NCI-H460 (cell line): ENCODE measurements around the gene ANGEL2. TPM values are rescaled to one million over a fixed set of nuclear protein-coding genes. Genes with fewer than 3 reads are reported as not detected.
"Not testable (repeated sequence)": the region's sequence is repeated elsewhere in the genome, so short reads cannot be mapped to it uniquely, and the experiment has no call there.

ENCODE experiments used
- DNase-seq: peaks from one replicate; pipeline ENCODE4 v3.0.0-alpha.2; 2016; ENCODE audit warnings: low read depth; ENCODE audit errors: extremely low read depth
- total RNA-seq: library from RNA; depleted of rRNA; stranded (reverse); fragments of >200 nt; shearing (Covaris generic); gene quantifications from 2 replicates; pipeline ENCODE4 v1.2.3, GENCODE V29; 2014

ANGEL2 gene
- total RNA-seq, 1 experiment from 2014 or later: 72.2 TPM

GRCh38 chr1:213020016-213020415 is 4.3 kb upstream of the ANGEL2 start:
- no peak for DNase-seq

GRCh38 chr1:213019450-213019849 is 3.8 kb upstream of the ANGEL2 start:
- DNase-seq: no peak

GRCh38 chr1:213017447-213018273 is 2.0 kb upstream of the ANGEL2 start:
- no peak for DNase-seq

GRCh38 chr1:213014642-213015041 is 1.0 kb downstream of the ANGEL2 start:
- DNase-seq: no peak

- no peak for DNase-seq
These were observed 7.1 kb downstream of the ANGEL2 start for GRCh38 chr1:213008564-213008963.

- DNase-seq: no peak
These were observed 12.4 kb downstream of the ANGEL2 start for GRCh38 chr1:213003256-213003655.

GRCh38 chr1:212994926-212995325 is 20.7 kb downstream of the ANGEL2 start:
- no peak for DNase-seq

GRCh38 chr1:212993960-212994359 is 21.7 kb downstream of the ANGEL2 start:
- DNase-seq: not testable (repeated sequence)

GRCh38 chr1:212990276-212990675 is 25.4 kb downstream of the ANGEL2 start:
- DNase-seq: no peak

GRCh38 chr1:212987702-212988322 is 27.9 kb downstream of the ANGEL2 start:
- DNase-seq: no peak

GRCh38 chr1:212986551-212986950 is 29.1 kb downstream of the ANGEL2 start:
- DNase-seq: no peak

GRCh38 chr1:212984522-212985291 is 31.0 kb downstream of the ANGEL2 start:
- no peak for DNase-seq

GRCh38 chr1:212983482-212983881 is 32.2 kb downstream of the ANGEL2 start:
- DNase-seq: no peak

- no peak for DNase-seq
These were observed 33.1 kb downstream of the ANGEL2 start for GRCh38 chr1:212982430-212983152.

- DNase-seq: no peak
These were observed 33.9 kb downstream of the ANGEL2 start for GRCh38 chr1:212981571-212982328.

- DNase-seq: no peak
These were observed 34.6 kb downstream of the ANGEL2 start for GRCh38 chr1:212981025-212981495.

- no peak for DNase-seq
These were observed 35.4 kb downstream of the ANGEL2 start for GRCh38 chr1:212980123-212980785.

- no peak for DNase-seq
These were observed 36.1 kb downstream of the ANGEL2 start for GRCh38 chr1:212979340-212980122.
